HG03045 (cell line): Measurements from ENCODE around the gene LCE1A.

Source experiments
- ATAC-seq: cut with Tn5 transposase; IDR thresholded peaks from one replicate; pipeline ENCODE4 v1.9.1; 2021; ENCODE audit warnings: mild to moderate bottlenecking, moderate library complexity; ENCODE audit not compliant: unreplicated experiment

The LCE1A gene

GRCh38 chr1:152869808-152870419 is 42.6 kb downstream of the LCE1A start:
- ATAC-seq, result peak; percentile 61

GRCh38 chr1:152870831-152871730 is 43.8 kb downstream of the LCE1A start:
- no peak for ATAC-seq

- ATAC-seq, result no peak
Measured at GRCh38 chr1:152871731-152872126, 44.5 kb downstream of the LCE1A start.

- no peak for ATAC-seq
Measured at GRCh38 chr1:152873495-152873894, 46.2 kb downstream of the LCE1A start.

- no peak for ATAC-seq
Measured at GRCh38 chr1:152876827-152877226, 49.6 kb downstream of the LCE1A start.
